Neural cell (in vitro differentiated cells): Measurements from ENCODE around the gene PIK3R1.

Experiments used
- CTCF ChIP-seq: fragments of 450-650 bp; IDR thresholded peaks from 2 replicates; pipeline ENCODE4 v1.5.1; 2014; ENCODE audit warnings: antibody characterized with exemption, mild to moderate bottlenecking, moderate library complexity; ENCODE audit not compliant: poor library complexity, severe bottlenecking
- EP300 ChIP-seq: fragments of 450-650 bp; conservative IDR thresholded peaks from 2 replicates; pipeline ENCODE4 v1.6.1; 2014; ENCODE audit warnings: antibody characterized with exemption, mild to moderate bottlenecking, moderate library complexity; ENCODE audit not compliant: poor library complexity, severe bottlenecking
- POLR2AphosphoS5 ChIP-seq: IDR thresholded peaks from 2 replicates; pipeline ENCODE4 v1.6.1; 2012

- TF ChIP-seq CTCF (no peak), EP300 (no peak), POLR2AphosphoS5 (no peak)
Observed at GRCh38 chr5:68306361-68307014, 90.9 kb downstream of the PIK3R1 start.
